HG02759 (cell line): ENCODE results near the gene DHRS7B.

Experiments used
- ATAC-seq: cut with Tn5 transposase; IDR thresholded peaks from one replicate; pipeline ENCODE4 v1.9.1; 2021; ENCODE audit warnings: mild to moderate bottlenecking, moderate library complexity; ENCODE audit not compliant: unreplicated experiment

Gene DHRS7B

GRCh38 chr17:21149621-21150020 is 22.9 kb downstream of the DHRS7B start:
- ATAC-seq, result no peak

- no peak for ATAC-seq
These were observed 26.0 kb downstream of the DHRS7B start for GRCh38 chr17:21152731-21153130.

GRCh38 chr17:21157586-21158370 is 31.0 kb downstream of the DHRS7B start:
- no peak for ATAC-seq

GRCh38 chr17:21160401-21160800 is 33.6 kb downstream of the DHRS7B start:
- ATAC-seq, result no peak

GRCh38 chr17:21161498-21162393 is 35.0 kb downstream of the DHRS7B start:
- no peak for ATAC-seq

GRCh38 chr17:21162394-21162775 is 35.6 kb downstream of the DHRS7B start:
- ATAC-seq, result no peak

GRCh38 chr17:21163101-21163500 is 36.3 kb downstream of the DHRS7B start:
- no peak for ATAC-seq

- ATAC-seq, result no peak
These were observed 37.5 kb downstream of the DHRS7B start for GRCh38 chr17:21164216-21164615.

GRCh38 chr17:21164620-21165019 is 37.9 kb downstream of the DHRS7B start:
- ATAC-seq, result no peak

- ATAC-seq, result no peak
These were observed 39.3 kb downstream of the DHRS7B start for GRCh38 chr17:21165922-21166594.

- ATAC-seq, result no peak
These were observed 39.9 kb downstream of the DHRS7B start for GRCh38 chr17:21166595-21167210.

- no peak for ATAC-seq
These were observed 40.5 kb downstream of the DHRS7B start for GRCh38 chr17:21167303-21167702.

GRCh38 chr17:21168555-21168865 is 41.7 kb downstream of the DHRS7B start:
- no peak for ATAC-seq

GRCh38 chr17:21169496-21169895 is 42.7 kb downstream of the DHRS7B start:
- ATAC-seq, result no peak

GRCh38 chr17:21170809-21171208 is 44.0 kb downstream of the DHRS7B start:
- ATAC-seq, result no peak

- peak; percentile 76 for ATAC-seq
These were observed 44.7 kb downstream of the DHRS7B start for GRCh38 chr17:21171309-21171922.

GRCh38 chr17:21171970-21172510 is 45.3 kb downstream of the DHRS7B start:
- ATAC-seq, result no peak

GRCh38 chr17:21172846-21173245 is 46.1 kb downstream of the DHRS7B start:
- no peak for ATAC-seq

- ATAC-seq, result no peak
These were observed 46.8 kb downstream of the DHRS7B start for GRCh38 chr17:21173543-21173942.

GRCh38 chr17:21174186-21174585 is 47.4 kb downstream of the DHRS7B start:
- ATAC-seq, result no peak
